ENCODE measurements around the gene DLGAP4.
"Not testable (repeated sequence)": the region's sequence is repeated elsewhere in the genome, so short reads cannot be mapped to it uniquely, and the experiment has no call there.

Gene DLGAP4

GRCh38 chr20:36519012-36519719, 213.0 kb downstream of the DLGAP4 start:
- DNase-seq, result no peak

DNA sequence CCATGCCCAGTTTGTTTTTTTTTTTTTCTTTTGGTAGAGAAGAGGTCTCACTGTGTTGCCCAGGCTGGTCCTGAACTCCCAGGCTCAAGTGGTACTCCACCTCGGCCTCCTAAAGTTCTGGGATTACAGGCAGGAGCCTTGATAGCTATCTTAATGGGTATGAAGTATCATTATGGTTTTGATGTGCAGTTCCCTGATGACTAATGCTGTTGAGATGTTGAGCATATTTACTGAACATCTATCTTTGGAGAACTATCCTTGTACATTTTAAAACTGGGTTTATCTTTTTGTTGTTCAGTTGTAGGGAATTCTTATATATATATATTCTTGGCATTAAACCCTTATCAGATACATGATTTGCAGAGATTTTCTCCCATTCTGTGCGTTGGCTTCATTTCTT, 213.8 kb downstream of the DLGAP4 start:
- no peak for DNase-seq

DNA sequence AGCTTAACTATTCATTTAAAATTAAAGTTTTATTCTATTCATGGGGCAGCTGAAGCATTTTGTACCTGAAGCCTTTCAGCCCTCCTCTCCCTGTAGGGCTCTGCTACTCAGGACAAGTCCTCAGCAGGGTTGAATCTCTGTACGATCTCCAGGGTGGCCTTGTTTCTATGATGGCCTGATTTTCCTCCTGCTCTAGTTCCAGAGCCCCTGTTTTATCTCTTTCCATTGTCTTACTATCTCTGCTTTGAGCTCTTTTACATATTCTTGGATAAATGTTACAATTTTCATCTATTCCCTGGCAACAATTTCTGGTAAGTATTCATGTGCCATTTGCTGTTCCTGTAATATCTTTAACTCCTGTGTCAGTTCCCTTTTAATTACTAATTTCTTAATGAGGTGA, 215.4 kb downstream of the DLGAP4 start:
- DNase-seq, result no peak

DNA sequence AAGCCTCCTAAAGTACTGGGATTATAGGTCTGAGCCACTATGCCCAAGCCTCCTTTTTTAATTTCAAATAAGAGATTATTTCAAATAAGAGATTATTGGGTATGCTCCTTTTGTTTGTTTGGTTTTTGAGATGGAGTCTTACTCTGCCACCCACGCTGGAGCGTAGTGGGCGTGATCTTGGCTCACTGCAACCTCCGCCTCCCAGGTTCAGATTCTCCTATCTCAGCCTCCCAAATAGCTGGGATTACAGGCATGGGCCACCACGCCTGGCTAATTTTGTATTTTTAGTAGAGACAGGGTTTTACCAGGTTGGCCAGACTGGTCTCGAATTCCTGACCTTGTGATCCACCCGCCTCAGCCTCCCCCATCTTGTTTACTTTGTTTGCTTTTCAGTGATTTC, 216.3 kb downstream of the DLGAP4 start:
- not testable (repeated sequence) for DNase-seq

DNA sequence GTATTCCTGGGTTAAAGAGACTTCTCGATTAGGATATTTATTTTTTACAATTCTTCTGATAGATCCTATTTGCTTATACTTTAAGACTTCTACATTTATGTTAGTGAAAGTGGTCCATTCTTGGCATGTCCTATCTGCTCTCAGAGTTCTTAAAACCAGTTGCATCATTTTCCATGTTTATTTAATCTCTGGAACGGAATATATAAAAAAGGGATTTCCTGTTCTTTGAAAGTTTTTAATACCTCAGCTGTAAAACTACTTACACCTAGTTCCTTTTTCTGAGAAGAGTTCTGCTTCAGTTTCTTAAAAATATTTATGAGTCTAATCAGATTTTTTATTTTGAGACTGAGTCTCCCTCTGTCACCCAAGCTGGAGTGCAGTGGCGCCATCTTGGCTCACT, 217.2 kb downstream of the DLGAP4 start:
- DNase-seq, result no peak

DNA sequence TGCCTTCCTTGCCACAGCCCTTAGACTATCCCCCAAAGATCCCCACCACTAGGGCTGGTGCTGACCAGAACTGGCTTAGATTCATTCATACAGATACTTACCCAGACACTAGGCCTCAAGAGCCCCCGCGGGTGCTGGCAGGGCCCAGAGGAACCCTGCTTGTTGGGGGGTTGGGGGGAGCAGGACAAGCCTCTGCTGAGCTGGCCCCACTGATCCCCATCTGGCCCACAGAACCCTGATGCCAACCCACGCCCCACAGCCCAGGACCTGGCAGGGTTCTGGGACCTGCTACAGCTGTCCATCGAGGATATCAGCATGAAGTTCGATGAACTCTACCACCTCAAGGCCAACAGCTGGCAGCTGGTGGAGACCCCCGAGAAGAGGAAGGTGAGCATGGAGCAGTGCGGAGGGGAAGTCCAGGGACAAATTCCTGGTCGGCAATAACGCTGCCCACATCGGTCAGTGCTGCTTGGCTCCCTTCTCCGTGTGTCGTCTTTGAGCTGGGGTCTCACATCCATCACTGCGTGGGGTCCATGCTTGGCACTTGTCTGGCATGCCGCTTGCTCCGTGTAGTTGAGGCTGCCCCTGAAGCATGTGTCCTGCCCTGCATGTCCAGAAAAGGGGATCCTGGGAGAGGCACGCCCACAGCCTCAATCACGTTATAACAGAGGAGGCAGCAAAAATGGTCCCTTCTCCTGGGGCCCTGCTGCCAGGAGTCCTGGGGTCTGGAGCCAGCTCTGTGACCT, 219.7 kb downstream of the DLGAP4 start:
- no peak for DNase-seq

DNA sequence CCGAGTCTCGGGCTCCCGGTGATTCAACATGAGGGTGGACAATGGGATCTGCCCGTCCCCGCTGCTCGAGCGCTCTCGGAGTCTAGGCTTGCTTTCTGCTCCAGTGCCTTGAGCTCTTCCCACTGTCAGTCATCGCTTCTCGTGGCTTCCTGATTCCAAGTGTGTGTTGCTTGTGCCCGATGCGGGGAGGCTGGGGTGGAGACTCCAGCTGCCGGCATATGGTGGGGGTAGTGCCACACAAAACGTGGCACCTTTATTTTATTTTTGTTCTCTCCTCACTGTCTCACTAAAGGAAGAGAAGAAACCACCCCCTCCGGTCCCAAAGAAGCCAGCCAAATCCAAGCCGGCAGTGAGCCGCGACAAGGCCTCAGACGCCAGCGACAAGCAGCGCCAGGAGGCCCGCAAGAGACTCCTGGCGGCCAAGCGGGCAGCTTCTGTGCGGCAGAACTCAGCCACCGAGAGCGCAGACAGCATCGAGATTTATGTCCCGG, 220.4 kb downstream of the DLGAP4 start:
- DNase-seq, result no peak

DNA sequence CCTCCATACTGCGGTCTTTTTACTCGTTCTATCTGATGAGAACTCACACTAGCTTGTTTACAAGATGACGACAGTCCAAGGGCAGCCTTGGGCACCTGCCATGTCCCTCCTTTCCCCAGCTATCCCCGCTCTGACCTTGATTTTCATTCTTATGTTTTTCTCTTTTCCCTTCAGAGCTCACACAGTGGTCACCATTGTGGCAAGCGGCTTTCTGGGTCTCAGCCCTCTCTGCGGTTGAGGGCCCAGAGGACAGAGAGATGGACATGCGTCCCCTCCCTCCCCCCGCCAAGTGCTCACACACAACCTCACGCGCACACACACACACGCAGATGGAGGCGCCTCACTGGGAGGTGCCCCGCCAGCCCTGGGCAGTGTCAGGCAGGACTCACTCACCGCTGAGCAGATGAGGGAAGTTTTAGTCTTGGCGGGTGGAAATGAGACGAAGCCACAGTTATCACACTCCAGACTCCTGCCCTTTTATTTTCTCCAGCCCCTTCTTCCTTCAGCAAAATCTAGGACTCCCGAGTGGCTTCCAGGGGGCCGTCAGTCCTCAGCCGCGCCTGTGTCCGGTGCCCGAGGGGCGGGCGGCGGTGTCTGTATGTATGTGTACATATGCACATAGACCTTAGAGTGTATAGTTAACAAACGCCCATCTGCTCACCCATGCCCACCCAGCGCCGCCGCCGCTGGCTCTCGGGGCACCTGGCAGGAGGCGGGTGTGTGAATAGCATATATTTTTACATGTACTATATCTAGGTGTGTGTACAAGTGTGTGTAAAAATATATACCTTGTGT, 221.4 kb downstream of the DLGAP4 start:
- DNase-seq, result no peak

- DNase-seq, result no peak
Observed at GRCh38 chr20:36528176-36528874, 222.2 kb downstream of the DLGAP4 start.

GRCh38 chr20:36528875-36529417, 222.8 kb downstream of the DLGAP4 start:
- DNase-seq, result no peak

DNA sequence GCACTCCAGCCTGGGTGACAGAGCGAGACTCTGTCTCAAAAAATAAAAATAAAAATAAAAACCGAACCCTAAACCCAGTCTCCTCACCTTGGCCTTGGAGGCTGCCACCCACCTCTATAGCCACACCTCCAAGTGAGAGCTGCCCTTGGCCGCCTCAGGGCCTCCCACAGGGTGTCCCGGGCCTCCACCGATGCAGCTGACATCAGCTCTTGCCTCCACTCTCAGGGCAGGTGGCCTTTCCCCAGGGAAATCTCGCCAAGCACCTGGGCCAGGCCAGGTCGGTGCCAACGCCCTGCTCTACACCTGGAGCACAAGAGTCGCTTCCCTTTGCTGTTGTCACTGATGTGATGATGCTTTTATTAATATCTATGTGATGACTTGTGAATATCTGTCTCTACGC, 226.2 kb downstream of the DLGAP4 start:
- DNase-seq, result no peak

DNA sequence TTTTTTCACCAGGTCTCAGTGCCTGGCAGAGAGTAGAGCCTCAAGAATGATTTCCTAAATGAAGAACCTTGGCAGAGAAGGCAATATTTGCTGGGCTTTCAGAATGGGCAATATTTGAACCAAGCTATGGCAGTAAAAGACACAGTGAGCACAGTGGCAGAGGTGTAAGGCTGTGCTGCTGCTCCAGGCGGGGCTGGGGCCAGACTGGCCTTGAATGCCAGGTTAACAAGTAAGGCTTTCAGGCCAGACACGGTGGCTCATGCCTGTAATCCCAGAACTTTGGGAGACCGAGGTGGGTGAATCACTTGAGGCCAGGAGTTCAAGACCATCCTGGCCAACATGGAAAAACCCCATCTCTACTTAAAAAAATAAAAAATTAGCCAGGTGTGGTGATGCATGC, 226.7 kb downstream of the DLGAP4 start:
- DNase-seq, result no peak

DNA sequence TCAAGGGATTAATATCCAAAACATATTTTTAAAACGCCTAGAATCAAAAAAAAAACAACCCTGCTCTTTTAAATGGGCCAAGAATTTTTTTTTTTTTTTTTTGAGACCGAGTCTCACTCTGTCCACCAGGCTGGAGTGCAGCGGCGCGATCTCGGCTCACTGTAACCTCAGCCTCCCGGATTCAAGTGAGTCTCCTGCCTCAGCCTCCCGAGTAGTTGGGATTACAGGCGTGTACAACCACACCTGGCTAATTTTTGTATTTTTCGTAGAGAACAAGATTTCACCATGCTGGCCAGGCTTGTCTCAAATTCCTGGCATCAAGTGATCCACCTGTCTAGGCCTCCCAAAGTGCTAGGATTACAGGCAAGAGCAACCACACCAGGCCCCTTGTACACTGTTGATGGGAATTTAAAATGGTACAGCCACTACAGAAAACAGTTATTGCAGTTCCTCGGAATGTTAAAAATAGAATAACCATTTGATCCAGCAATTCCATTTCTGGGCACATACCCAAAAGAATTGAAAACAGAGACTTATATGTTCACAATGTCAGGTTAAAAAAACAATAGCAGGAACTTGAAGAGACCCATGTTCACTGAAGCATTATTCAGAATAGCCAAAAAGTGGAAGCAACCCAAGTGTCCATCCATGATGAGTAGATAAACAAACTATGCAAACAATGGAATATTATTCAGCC, 232.0 kb downstream of the DLGAP4 start:
- no peak for DNase-seq

- DNase-seq, result no peak
Observed at GRCh38 chr20:36540551-36541211, 234.5 kb downstream of the DLGAP4 start.

DNA sequence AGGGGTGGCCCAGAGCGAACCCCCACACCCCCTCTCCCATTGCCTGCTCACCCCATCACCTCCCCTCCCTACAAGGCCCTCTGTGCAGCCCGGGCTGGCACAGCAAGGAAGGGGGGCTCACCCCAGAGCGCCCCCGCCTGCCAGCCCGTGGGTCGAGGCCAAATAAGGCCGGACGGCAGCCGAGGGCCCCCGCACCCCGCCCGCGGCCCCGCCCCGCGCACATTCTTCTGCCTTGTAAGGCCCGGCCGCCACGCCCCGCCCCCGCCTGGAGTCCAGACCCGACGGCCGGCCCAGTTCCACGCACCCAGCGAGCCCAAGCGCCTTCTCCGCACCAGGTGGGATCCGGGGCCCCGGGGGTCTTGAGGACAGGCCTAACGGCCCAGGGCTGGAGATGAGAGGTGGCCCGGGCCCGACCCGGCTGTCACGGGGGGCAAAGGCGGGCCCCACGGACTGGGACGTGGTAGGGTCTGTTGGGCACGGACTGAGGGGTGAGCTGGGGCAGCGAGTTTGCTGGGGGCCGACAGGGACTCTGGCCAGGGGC, 235.2 kb downstream of the DLGAP4 start, which contains the start of gene MYL9:
Gene MYL9, plus strand, starts transcription at position 293 of the 541 bp plus-strand sequence. CDS start 3,366 bp downstream, outside the sequence.
- no peak for DNase-seq

DNA sequence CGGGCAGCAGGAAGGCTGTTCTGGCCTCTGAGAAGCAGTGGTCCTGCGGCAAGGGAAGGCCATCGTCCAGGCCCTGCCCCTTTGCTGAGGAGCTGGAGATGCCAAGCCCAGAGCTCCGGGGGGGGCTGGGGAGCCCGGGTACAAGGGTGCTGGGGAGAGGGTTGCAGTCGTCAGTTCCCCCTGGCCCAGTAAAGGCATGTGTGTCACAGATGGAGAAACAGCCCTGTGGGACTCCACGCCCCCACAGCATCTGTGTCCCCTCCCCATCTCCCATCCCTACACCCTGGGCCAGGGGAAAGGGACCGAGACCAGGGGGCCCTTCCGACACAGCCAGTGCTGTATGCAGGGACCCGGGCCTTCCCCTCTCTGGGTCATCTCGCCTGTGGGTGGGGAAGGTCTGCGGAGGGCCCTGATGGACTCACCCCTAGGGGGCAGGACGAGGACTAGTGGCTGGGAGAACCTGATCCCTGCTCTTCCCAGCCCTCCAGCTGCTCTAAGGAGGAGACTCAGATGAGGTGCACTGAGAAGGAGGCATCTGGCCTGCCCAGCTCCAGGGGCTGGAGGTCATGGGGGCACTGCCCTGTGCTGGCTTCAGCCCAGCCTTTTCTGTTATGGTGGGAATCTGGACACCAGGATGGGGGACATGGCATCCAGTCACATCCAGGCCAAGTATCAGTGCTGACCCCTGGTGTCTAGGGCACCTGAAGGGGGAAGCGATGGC, 235.8 kb downstream of the DLGAP4 start:
- peak; percentile 34 to 48 for DNase-seq

GRCh38 chr20:36542516-36543183, 236.5 kb downstream of the DLGAP4 start:
- no peak for DNase-seq

DNA sequence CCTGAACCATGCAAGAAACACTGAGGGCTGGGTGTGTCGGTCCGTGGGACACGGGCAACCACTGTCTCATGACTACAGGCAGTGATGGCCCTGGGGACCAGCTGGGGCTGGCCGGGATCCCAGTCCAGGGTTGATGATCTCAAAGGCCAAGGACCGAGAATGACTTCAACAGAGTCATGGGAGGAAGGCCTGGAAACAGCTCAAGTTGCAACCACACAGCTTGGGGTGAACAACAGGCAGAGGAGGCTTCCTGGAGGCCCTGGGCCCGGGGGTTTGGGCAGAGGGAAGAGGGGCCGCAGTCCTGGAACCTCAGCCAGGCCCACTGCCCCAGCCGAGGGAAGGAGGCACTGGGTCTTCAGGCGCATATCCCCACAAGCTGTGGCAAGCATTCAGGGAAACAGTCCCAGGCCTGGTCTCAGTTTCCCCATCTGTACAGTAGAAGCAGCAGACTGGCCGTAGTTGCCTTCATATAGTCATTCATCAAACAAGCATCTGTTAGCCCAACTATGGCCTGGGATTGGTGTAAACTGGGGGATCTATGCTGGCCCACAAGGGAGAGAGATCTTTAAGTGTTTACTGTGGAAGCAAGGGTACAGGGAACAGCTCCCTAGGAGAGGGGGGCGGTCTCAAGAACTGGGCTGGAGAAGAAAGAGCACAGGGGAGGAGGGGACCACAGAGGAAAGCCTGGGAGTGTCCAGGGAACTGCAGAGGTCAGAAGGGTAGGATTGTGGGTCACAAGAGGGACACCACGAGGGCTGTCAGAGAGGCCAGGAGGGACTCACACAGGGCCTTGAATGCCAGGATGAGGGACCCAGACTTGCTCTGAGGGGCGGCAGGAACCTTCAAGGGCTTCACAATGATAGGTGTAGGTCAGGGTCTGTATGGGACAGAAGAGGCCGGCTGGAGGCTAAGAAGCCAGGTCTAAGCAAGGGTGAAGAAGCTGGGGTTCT, 237.3 kb downstream of the DLGAP4 start:
- DNase-seq, result no peak

Measured in SW 1271 (cell line).